ENCODE data around the gene CAPZA1. TPM values are rescaled to one million over a fixed set of nuclear protein-coding genes. Genes with fewer than 3 reads are reported as not detected.
"Not testable (repeated sequence)": the region's sequence is repeated elsewhere in the genome, so short reads cannot be mapped to it uniquely, and the experiment has no call there.

The CAPZA1 gene
- total and polyA plus RNA-seq, 2 donors (not counting 1 experiment from before 2014, with no cell fraction given), result 201 to 262 TPM

DNA sequence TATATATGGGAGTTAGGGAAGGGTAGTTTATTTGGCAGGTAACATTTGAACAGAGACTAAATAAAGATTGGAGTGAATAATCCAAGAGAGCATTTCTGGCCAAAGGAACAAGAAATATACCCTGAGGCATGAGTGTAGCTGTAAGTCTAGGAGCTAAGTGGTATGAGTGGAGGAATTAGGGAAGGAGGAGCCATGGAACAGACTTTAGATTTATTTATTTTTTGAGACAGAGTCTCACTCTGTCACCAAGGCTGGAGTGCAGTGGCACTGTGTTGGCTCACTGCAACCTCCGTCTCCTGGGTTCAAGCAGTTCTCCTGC is 18.4 kb downstream of the CAPZA1 start:
- no peak overlapping the region for H3K4me3 ChIP-seq (replicated peaks in 1 of 4; ENCODE audit: control extremely low read depth in 1 of 4, insufficient read depth in 1 of 4, low read depth in 3 of 4, low read length in 4 of 4)
- H4K20me1 ChIP-seq (ENCODE audit: control insufficient read depth, extremely low read depth, insufficient read depth, low read length), result peaks cover 6% of the 10 kb centered on the region
- H3K27ac ChIP-seq (ENCODE audit: insufficient read depth, low read length), result no peak overlapping the region
- H3K27me3 ChIP-seq (ENCODE audit: control insufficient read depth, insufficient read depth, low read length), result no peaks in the 10 kb centered on the region
- H3K4me2 ChIP-seq (ENCODE audit: extremely low read depth, insufficient read depth, low read length), result no peak overlapping the region
- no peaks in the 10 kb centered on the region for H3K9me3 ChIP-seq (ENCODE audit: control insufficient read depth, insufficient read depth, low read depth, low read length)
- no peak for TF ChIP-seq EZH2 (IDR thresholded peaks at IDR 0.05; ENCODE audit: low read length, missing control alignments)
- TF ChIP-seq, protein P1, sequence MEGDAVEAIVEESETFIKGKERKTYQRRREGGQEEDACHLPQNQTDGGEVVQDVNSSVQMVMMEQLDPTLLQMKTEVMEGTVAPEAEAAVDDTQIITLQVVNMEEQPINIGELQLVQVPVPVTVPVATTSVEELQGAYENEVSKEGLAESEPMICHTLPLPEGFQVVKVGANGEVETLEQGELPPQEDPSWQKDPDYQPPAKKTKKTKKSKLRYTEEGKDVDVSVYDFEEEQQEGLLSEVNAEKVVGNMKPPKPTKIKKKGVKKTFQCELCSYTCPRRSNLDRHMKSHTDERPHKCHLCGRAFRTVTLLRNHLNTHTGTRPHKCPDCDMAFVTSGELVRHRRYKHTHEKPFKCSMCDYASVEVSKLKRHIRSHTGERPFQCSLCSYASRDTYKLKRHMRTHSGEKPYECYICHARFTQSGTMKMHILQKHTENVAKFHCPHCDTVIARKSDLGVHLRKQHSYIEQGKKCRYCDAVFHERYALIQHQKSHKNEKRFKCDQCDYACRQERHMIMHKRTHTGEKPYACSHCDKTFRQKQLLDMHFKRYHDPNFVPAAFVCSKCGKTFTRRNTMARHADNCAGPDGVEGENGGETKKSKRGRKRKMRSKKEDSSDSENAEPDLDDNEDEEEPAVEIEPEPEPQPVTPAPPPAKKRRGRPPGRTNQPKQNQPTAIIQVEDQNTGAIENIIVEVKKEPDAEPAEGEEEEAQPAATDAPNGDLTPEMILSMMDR (conservative IDR thresholded peaks at IDR 0.05 in 1 of 2, IDR thresholded peaks at IDR 0.05 in 1 of 2; ENCODE audit: low read depth in 1 of 2, low read length in 2 of 2), result no peak
- no peak overlapping the region for H2AFZ ChIP-seq (ENCODE audit: low read length)
- H3K4me1 ChIP-seq (ENCODE audit: control insufficient read depth, extremely low read depth, insufficient read depth, low read length), result peaks cover 3% of the 10 kb centered on the region
- DNase-seq (ENCODE audit: low read depth in 2 of 2), result no peak
- no peak overlapping the region for H3K9ac ChIP-seq (ENCODE audit: insufficient read depth, low read length)
- no peaks in the 10 kb centered on the region for H3K36me3 ChIP-seq (ENCODE audit: control insufficient read depth, insufficient read depth, low read length)
- peaks cover 83% of the 10 kb centered on the region for H3K79me2 ChIP-seq (ENCODE audit: control insufficient read depth, insufficient read depth, low read length)

DNA sequence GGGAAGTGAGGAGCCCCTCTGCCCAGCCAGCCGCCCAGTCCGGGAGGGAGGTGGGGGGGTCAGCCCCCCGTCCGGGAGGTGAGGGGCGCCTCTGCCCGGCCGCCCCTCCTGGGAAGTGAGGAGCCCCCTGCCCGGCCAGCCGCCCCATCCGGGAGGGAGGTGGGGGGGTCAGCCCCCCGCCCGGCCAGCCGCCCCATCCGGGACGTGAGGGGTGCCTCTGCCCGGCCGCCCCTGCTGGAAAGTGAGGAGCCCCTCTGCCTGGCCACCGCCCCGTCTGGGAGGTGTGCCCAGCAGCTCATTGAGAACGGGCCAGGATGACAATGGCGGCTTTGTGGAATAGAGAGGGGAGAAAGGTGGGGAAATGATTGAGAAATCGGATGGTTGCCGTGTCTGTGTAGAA is 20.8 kb downstream of the CAPZA1 start:
- not testable (repeated sequence) for H3K9ac ChIP-seq (ENCODE audit: insufficient read depth, low read length); H3K4me1 ChIP-seq (ENCODE audit: control insufficient read depth, extremely low read depth, insufficient read depth, low read length); H3K36me3 ChIP-seq (ENCODE audit: control insufficient read depth, insufficient read depth, low read length); H3K4me2 ChIP-seq (ENCODE audit: extremely low read depth, insufficient read depth, low read length); H3K27me3 ChIP-seq (ENCODE audit: control insufficient read depth, insufficient read depth, low read length); H3K9me3 ChIP-seq (ENCODE audit: control insufficient read depth, insufficient read depth, low read depth, low read length); DNase-seq (ENCODE audit: low read depth in 2 of 2); H4K20me1 ChIP-seq (ENCODE audit: control insufficient read depth, extremely low read depth, insufficient read depth, low read length); H2AFZ ChIP-seq (ENCODE audit: low read length); H3K27ac ChIP-seq (ENCODE audit: insufficient read depth, low read length); H3K4me3 ChIP-seq (replicated peaks in 1 of 4; ENCODE audit: control extremely low read depth in 1 of 4, insufficient read depth in 1 of 4, low read depth in 3 of 4, low read length in 4 of 4)
- H3K79me2 ChIP-seq (ENCODE audit: control insufficient read depth, insufficient read depth, low read length), result peaks cover 83% of the 10 kb centered on the region

DNA sequence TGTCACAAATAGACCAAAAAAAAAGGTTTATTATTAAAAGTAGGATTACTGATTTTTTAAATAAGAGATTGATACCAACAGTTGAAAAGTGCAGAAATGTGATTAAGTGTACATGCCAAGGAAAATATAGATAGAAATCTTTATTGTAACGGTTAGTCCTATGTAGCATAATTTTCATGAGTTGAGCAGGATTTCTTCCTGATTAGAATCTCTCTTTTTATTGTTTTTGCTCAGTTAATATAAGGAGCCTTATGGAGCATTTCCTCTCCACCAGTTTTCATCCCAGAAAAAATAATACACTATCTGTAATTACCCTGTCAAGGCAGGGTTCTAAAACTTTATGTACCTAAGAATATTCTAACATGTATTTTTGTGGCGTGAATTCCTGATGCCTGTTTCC is 23.4 kb downstream of the CAPZA1 start:
- H3K9ac ChIP-seq (ENCODE audit: insufficient read depth, low read length), result no peak overlapping the region
- no peaks in the 10 kb centered on the region for H3K9me3 ChIP-seq (ENCODE audit: control insufficient read depth, insufficient read depth, low read depth, low read length)
- H3K4me1 ChIP-seq (ENCODE audit: control insufficient read depth, extremely low read depth, insufficient read depth, low read length), result no peaks in the 10 kb centered on the region
- DNase-seq (ENCODE audit: low read depth in 2 of 2), result no peak
- peaks cover 79% of the 10 kb centered on the region for H3K79me2 ChIP-seq (ENCODE audit: control insufficient read depth, insufficient read depth, low read length)
- H4K20me1 ChIP-seq (ENCODE audit: control insufficient read depth, extremely low read depth, insufficient read depth, low read length), result peaks cover 2% of the 10 kb centered on the region
- H2AFZ ChIP-seq (ENCODE audit: low read length), result no peak overlapping the region
- no peaks in the 10 kb centered on the region for H3K36me3 ChIP-seq (ENCODE audit: control insufficient read depth, insufficient read depth, low read length)
- TF ChIP-seq, protein P1 (conservative IDR thresholded peaks at IDR 0.05 in 1 of 2, IDR thresholded peaks at IDR 0.05 in 1 of 2; ENCODE audit: low read depth in 1 of 2, low read length in 2 of 2), result no peak
- TF ChIP-seq EZH2 (IDR thresholded peaks at IDR 0.05; ENCODE audit: low read length, missing control alignments), result no peak
- no peaks in the 10 kb centered on the region for H3K27me3 ChIP-seq (ENCODE audit: control insufficient read depth, insufficient read depth, low read length)
- H3K4me3 ChIP-seq (replicated peaks in 1 of 4; ENCODE audit: control extremely low read depth in 1 of 4, insufficient read depth in 1 of 4, low read depth in 3 of 4, low read length in 4 of 4), result no peak overlapping the region
- H3K27ac ChIP-seq (ENCODE audit: insufficient read depth, low read length), result no peak overlapping the region
- H3K4me2 ChIP-seq (ENCODE audit: extremely low read depth, insufficient read depth, low read length), result no peak overlapping the region
